IPS-20b (cell line): ENCODE data around the gene EPB41L4A.
"Not testable (repeated sequence)": the region's sequence is repeated elsewhere in the genome, so short reads cannot be mapped to it uniquely, and the experiment has no call there.

Source experiments
- H3K27ac ChIP-seq: one replicate; pipeline ENCODE4 v1.5.1; 2013; ENCODE audit warnings: low read length
- H3K27me3 ChIP-seq: 2 replicates; pipeline ENCODE4 v1.6.1; 2013; ENCODE audit warnings: mild to moderate bottlenecking, low read length, inconsistent platforms; ENCODE audit not compliant: insufficient read depth
- H3K36me3 ChIP-seq: 2 replicates; pipeline ENCODE4 v1.6.1; 2013; ENCODE audit warnings: low read depth, mild to moderate bottlenecking, inconsistent platforms, low read length, moderate library complexity; ENCODE audit not compliant: insufficient read depth
- H3K4me1 ChIP-seq: 2 replicates; pipeline ENCODE4 v1.6.1; 2013; ENCODE audit warnings: mild to moderate bottlenecking, control low read depth, inconsistent platforms, low read length, moderate library complexity; ENCODE audit not compliant: insufficient read depth
- H3K4me3 ChIP-seq: 2 replicates; pipeline ENCODE4 v1.5.1; 2013; ENCODE audit warnings: mild to moderate bottlenecking, low read length, inconsistent platforms
- H3K9ac ChIP-seq: 2 replicates; pipeline ENCODE4 v1.6.1; 2013; ENCODE audit warnings: low read depth, mild to moderate bottlenecking, inconsistent platforms, low read length, moderate library complexity
- H3K9me3 ChIP-seq: 2 replicates; pipeline ENCODE4 v1.6.1; 2013; ENCODE audit warnings: mild to moderate bottlenecking, low read depth, low read length, inconsistent platforms; ENCODE audit not compliant: insufficient read depth

Gene EPB41L4A, protein sequence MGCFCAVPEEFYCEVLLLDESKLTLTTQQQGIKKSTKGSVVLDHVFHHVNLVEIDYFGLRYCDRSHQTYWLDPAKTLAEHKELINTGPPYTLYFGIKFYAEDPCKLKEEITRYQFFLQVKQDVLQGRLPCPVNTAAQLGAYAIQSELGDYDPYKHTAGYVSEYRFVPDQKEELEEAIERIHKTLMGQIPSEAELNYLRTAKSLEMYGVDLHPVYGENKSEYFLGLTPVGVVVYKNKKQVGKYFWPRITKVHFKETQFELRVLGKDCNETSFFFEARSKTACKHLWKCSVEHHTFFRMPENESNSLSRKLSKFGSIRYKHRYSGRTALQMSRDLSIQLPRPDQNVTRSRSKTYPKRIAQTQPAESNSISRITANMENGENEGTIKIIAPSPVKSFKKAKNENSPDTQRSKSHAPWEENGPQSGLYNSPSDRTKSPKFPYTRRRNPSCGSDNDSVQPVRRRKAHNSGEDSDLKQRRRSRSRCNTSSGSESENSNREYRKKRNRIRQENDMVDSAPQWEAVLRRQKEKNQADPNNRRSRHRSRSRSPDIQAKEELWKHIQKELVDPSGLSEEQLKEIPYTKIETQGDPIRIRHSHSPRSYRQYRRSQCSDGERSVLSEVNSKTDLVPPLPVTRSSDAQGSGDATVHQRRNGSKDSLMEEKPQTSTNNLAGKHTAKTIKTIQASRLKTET

GRCh38 chr5:112419164-112419985, at the start of gene EPB41L4A:
Gene EPB41L4A, minus strand, starts transcription at chr5:112419277. Its CDS starts 238 bp downstream, at chr5:112419039.
- no peak within 1 kb of the TSS for H3K27ac ChIP-seq
- H3K27me3 ChIP-seq: peaks cover 58% of the 10 kb centered on the region
- H3K9me3 ChIP-seq: no peaks in the 10 kb centered on the region
- H3K4me3 ChIP-seq: peak within 1 kb of the TSS; percentile 80
- peaks cover 4% of the 10 kb centered on the region; the same call in 1 of the 2 replicates for H3K4me1 ChIP-seq
- no peaks in the 10 kb centered on the region for H3K36me3 ChIP-seq
- peak within 1 kb of the TSS; percentile 56; the same call in 1 of the 2 replicates for H3K9ac ChIP-seq

- no peak overlapping the region for H3K27ac ChIP-seq
- no peaks in the 10 kb centered on the region for H3K27me3 ChIP-seq
- H3K9me3 ChIP-seq: peaks cover 8% of the 10 kb centered on the region; the same call in 1 of the 2 replicates
- H3K4me3 ChIP-seq: no peak overlapping the region
- no peaks in the 10 kb centered on the region for H3K36me3 ChIP-seq
- no peak overlapping the region for H3K9ac ChIP-seq
- H3K4me1 ChIP-seq: no peaks in the 10 kb centered on the region
Measured at GRCh38 chr5:112467485-112467884, 48.4 kb upstream of the EPB41L4A start.

GRCh38 chr5:112466261-112466660, 47.2 kb upstream of the EPB41L4A start:
- H3K27me3 ChIP-seq, H3K27ac ChIP-seq, H3K36me3 ChIP-seq, H3K4me1 ChIP-seq, H3K9ac ChIP-seq, H3K9me3 ChIP-seq, H3K4me3 ChIP-seq: not testable (repeated sequence)

DNA sequence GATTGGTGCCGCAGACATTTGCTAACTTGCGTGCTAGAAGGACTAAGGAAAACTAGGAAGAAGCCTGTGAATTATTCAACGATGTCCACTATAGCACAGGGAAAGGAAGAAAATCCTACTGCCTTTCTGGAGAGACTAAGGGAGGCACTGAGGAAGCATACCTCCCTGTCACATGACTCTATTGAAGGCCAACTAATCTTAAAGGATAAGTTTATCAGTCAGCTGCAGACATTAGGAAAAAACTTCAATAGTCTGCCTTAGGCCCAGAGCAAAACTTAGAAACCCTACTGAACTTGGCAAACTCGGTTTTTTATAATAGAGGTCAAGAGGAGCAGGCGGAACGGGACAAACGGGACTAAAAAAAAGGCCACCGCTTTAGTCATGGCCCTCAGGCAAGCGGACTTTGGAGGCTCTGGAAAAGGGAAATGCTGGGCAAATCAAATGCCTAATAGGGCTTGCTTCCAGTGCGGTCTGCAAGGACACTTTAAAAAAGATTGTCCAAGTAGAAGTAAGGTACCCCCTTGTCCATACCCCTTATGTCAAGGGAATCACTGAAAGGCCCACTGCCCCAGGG, 28.2 kb upstream of the EPB41L4A start:
- not testable (repeated sequence) for H3K4me3 ChIP-seq, H3K27ac ChIP-seq, H3K36me3 ChIP-seq, H3K4me1 ChIP-seq, H3K9me3 ChIP-seq, H3K27me3 ChIP-seq, H3K9ac ChIP-seq

GRCh38 chr5:112445626-112446350, 26.7 kb upstream of the EPB41L4A start:
- Histone ChIP-seq H3K27ac (no peak overlapping the region), H3K36me3 (no peaks in the 10 kb centered on the region), H3K4me3 (no peak overlapping the region), H3K9me3 (no peaks in the 10 kb centered on the region), H3K9ac (no peak overlapping the region), H3K4me1 (no peaks in the 10 kb centered on the region), H3K27me3 (no peaks in the 10 kb centered on the region)

- not testable (repeated sequence) for H3K36me3 ChIP-seq, H3K9ac ChIP-seq, H3K27ac ChIP-seq, H3K4me3 ChIP-seq, H3K4me1 ChIP-seq, H3K9me3 ChIP-seq, H3K27me3 ChIP-seq
Measured at GRCh38 chr5:112443932-112444331, 24.9 kb upstream of the EPB41L4A start.

- H3K9me3 ChIP-seq: no peaks in the 10 kb centered on the region
- H3K9ac ChIP-seq: no peak overlapping the region
- no peaks in the 10 kb centered on the region for H3K36me3 ChIP-seq
- H3K27me3 ChIP-seq: no peaks in the 10 kb centered on the region
- H3K4me3 ChIP-seq: no peak overlapping the region
- H3K27ac ChIP-seq: no peak overlapping the region
- no peaks in the 10 kb centered on the region for H3K4me1 ChIP-seq
Measured at GRCh38 chr5:112440031-112440430, 21.0 kb upstream of the EPB41L4A start.

DNA sequence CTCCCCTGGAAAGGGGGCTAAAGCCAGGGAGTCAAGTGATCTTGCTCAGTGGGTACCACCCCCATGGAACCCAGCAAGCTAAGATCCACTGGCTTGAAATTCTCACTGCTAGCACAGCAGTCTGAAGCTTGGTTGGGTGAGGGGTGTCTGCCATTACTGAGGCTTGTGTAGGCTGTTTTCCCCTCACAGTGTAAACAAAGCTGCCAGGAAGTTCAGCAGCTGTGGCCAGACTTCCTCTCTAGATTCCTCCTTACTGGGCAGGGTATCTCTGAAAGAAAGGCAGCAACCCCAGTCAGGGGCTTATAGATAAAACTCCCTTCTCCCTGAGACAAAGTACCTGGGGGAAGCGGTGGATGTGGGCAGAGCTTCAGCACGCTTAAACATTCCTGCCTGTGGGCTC, 17.1 kb upstream of the EPB41L4A start:
- Histone ChIP-seq H3K36me3 (no peaks in the 10 kb centered on the region), H3K9ac (no peak overlapping the region), H3K9me3 (peaks cover 12% of the 10 kb centered on the region; the same call in 1 of the 2 replicates), H3K4me3 (no peak overlapping the region), H3K4me1 (no peaks in the 10 kb centered on the region), H3K27me3 (no peaks in the 10 kb centered on the region), H3K27ac (no peak overlapping the region)

- Histone ChIP-seq H3K4me3 (no peak overlapping the region), H3K36me3 (no peaks in the 10 kb centered on the region), H3K9me3 (peaks cover 12% of the 10 kb centered on the region; the same call in 1 of the 2 replicates), H3K27me3 (no peaks in the 10 kb centered on the region), H3K9ac (no peak overlapping the region), H3K4me1 (no peaks in the 10 kb centered on the region), H3K27ac (no peak overlapping the region)
Measured at GRCh38 chr5:112434641-112435040, 15.6 kb upstream of the EPB41L4A start.

- peaks cover 16% of the 10 kb centered on the region for H3K27me3 ChIP-seq
- H3K27ac ChIP-seq, H3K4me1 ChIP-seq, H3K9ac ChIP-seq, H3K9me3 ChIP-seq, H3K36me3 ChIP-seq, H3K4me3 ChIP-seq: not testable (repeated sequence)
Measured at GRCh38 chr5:112426202-112426601, 7.1 kb upstream of the EPB41L4A start.
